Measurements from ENCODE around the gene DSPP.

Gene DSPP

DNA sequence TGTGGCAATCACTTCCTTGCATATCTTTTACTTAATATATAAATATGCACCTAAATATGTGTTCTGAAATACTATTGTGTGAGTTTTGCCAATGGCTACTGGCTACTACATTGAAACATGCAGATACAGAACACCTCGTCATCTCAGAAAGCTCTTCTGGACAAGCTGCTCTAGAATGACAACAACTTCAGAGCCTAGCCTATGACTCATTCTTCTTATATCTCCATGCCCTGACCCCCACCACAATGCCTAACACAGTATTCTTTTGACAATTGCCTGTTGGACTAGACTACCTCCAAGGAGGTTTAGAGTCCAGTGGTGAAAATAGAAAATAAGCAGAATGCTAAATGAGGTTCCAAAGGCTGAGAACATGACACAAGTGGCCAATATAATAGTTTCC lies 24.1 kb downstream of the DSPP start:
- no peak for DNase-seq

- DNase-seq, result no peak
Measured at GRCh38 chr4:87633243-87633642, 24.9 kb downstream of the DSPP start.

DNA sequence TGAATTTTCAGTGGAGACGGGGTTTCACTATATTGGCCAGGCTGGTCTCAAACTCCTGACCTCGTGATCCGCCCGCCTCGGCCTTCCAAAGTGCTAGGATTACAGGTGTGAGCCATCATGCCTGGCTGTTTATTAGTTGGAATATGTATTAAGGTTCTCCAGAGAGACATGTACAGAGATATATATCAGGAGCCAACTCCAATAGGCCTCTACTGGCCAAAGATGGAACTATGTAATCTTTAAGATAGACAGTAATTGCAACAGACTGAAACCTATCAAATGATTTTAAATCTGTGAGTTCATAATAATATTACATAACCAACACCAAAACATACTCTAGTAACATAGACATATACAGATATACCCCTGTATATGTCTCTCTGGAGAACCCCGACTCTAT lies 36.0 kb downstream of the DSPP start:
- DNase-seq, result no peak

GRCh38 chr4:87649980-87650379 lies 41.7 kb downstream of the DSPP start, which contains the start of gene DMP1:
Gene DMP1, plus strand, starts transcription at chr4:87650280. Its CDS starts 6,213 bp downstream, at chr4:87656493.
- no peak for DNase-seq

DNA sequence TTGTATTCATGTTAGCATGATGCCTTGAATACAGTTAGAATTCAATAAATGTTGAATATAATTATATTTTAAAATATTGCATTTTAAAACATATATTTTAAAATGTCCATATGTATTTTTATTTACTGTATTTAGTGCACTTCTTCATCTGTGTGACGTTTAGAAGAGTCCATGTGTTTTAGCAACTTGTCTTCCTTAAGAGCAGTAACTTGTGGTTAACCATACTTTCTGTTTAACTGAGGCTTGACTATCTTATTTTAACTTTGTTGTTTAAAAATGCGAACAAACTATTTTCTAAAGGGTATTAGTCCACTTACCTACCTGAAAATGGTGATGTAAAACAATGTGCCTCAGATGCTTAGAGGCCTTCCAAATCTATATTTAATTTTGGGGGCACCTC lies 42.6 kb downstream of the DSPP start:
- no peak for DNase-seq

DNA sequence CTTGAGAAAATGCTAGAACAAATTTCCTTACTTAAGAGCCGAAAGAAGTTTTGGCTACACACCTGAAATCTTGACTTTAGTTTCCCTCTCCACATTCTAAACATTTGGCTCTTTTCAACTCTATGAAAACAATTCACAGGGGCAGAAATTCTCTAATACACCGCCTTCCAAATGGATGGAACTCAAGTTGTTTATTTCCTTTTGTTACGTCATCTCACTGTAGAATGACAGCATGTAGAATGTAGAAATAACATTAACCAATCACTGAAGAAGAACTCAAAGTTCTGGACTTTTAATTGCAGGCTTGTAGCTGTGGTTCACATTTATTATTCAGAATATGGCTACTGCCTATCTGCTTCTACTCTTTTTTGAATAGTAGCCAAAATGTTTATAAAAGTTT lies 43.6 kb downstream of the DSPP start:
- no peak for DNase-seq

GRCh38 chr4:87654487-87655044 lies 46.2 kb downstream of the DSPP start:
- no peak for DNase-seq

GRCh38 chr4:87657525-87657924 lies 49.2 kb downstream of the DSPP start:
- no peak for DNase-seq

DNA sequence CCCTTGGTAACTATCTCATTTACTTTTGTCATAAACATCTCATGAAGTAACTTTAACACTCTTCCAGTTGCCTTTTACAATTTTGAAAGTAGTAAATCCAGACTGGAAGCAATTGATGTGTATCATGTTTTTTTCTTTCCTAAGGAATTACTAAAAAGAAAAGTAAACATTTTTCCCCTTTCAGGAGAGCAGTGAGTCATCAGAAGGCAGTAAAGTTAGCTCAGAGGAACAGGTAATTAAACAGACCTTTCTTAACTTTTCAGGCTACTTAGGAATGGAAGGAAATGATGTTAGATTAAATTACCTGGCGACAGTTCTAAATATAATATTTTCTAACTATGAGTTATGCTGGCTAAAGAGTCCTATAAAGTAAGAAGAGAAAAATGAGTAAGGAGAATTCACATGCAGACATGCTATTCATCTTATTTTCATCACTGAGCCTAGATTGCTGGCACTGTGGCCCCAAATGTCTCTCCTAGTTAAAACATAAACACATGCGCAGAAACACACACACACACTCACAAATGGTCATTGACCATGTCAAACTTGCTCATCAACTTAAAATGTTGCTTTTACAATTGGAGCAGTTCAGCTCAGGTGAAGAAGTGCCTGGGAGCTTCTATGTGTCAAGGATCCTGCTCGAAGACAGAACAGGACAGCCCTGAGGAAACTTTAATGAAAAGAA lies 51.1 kb downstream of the DSPP start:
- DNase-seq, result no peak

DNA sequence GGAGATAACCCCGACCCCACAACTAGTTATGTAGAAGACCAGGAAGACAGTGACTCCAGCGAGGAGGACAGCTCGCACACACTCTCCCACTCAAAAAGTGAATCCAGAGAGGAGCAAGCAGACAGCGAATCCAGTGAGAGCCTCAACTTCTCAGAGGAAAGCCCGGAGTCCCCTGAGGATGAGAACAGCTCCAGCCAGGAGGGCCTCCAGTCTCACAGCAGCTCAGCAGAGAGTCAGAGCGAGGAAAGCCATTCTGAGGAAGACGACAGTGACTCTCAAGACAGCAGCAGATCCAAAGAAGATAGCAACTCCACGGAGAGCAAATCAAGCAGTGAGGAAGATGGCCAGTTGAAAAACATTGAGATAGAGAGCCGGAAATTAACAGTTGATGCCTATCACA lies 54.5 kb downstream of the DSPP start:
- no peak for DNase-seq
